ENCODE results near the gene MT1F.

MT1F gene

GRCh38 chr16:56626685-56627084, 31.1 kb upstream of the MT1F start:
- no peak for TF ChIP-seq CTCF (conservative IDR thresholded peaks at IDR 0.05; ENCODE audit: low read length)
- peak overlapping the region; percentile 74 for H3K4me3 ChIP-seq (ENCODE audit: low read length)
- no peak for DNase-seq (ENCODE audit: low read depth)

GRCh38 chr16:56628486-56629350, 29.0 kb upstream of the MT1F start:
- no peak overlapping the region for H3K4me3 ChIP-seq (ENCODE audit: low read length)
- DNase-seq (ENCODE audit: low read depth), result peak; percentile 14
- TF ChIP-seq CTCF (conservative IDR thresholded peaks at IDR 0.05; ENCODE audit: low read length), result no peak

GRCh38 chr16:56629531-56629930, 28.2 kb upstream of the MT1F start:
- TF ChIP-seq CTCF (conservative IDR thresholded peaks at IDR 0.05; ENCODE audit: low read length), result no peak
- DNase-seq (ENCODE audit: low read depth), result no peak
- H3K4me3 ChIP-seq (ENCODE audit: low read length), result no peak overlapping the region

- no peak for TF ChIP-seq CTCF (conservative IDR thresholded peaks at IDR 0.05; ENCODE audit: low read length)
- H3K4me3 ChIP-seq (ENCODE audit: low read length), result no peak overlapping the region
- no peak for DNase-seq (ENCODE audit: low read depth)
Measured at GRCh38 chr16:56630134-56630533, 27.6 kb upstream of the MT1F start.

GRCh38 chr16:56631197-56631596, 26.6 kb upstream of the MT1F start:
- no peak overlapping the region for H3K4me3 ChIP-seq (ENCODE audit: low read length)
- DNase-seq (ENCODE audit: low read depth), result no peak
- no peak for TF ChIP-seq CTCF (conservative IDR thresholded peaks at IDR 0.05; ENCODE audit: low read length)

- TF ChIP-seq CTCF (conservative IDR thresholded peaks at IDR 0.05; ENCODE audit: low read length), result no peak
- no peak for DNase-seq (ENCODE audit: low read depth)
- peak overlapping the region; percentile 60 for H3K4me3 ChIP-seq (ENCODE audit: low read length)
Measured at GRCh38 chr16:56631832-56632155, 26.0 kb upstream of the MT1F start.

- no peak for DNase-seq (ENCODE audit: low read depth)
- peak within 1 kb of the TSS; percentile 60 for H3K4me3 ChIP-seq (ENCODE audit: low read length)
- no peak for TF ChIP-seq CTCF (conservative IDR thresholded peaks at IDR 0.05; ENCODE audit: low read length)
Measured at GRCh38 chr16:56632156-56632847, 25.5 kb upstream of the MT1F start, which contains the start of gene MT1M. Gene MT1M, plus strand, starts transcription at chr16:56632659. Its CDS starts 73 bp downstream, at chr16:56632732.
